ENCODE measurements around the gene ARHGAP10.

- TF ChIP-seq CTCF (conservative IDR thresholded peaks at IDR 0.05; ENCODE audit: low read depth, low read length) (no peak), EZH2 (IDR thresholded peaks at IDR 0.05; ENCODE audit: borderline replicate concordance, low read depth, low read length, poor library complexity, severe bottlenecking) (no peak)
These were observed 345.7 kb downstream of the ARHGAP10 start for GRCh38 chr4:148077581-148077980.

Measured in A673 (cell line).